Trophoblast cell (in vitro differentiated cells and primary cell): ENCODE measurements around the gene YTHDF1.
A peak's percentile ranks its signal among the peaks of the same experiment; 100 is the strongest.

Experiments used
- DNase-seq, 2 donors: peaks; one replicate each; pipeline ENCODE4 v3.0.0-alpha.2; 2016
- H2AFZ ChIP-seq: 2 replicates; pipeline ENCODE4 v1.6.1; 2013; ENCODE audit warnings: low read length, moderate library complexity, mild to moderate bottlenecking; ENCODE audit not compliant: insufficient read depth, poor library complexity
- H2AK5ac ChIP-seq: 2 replicates; pipeline ENCODE4 v1.6.1; 2013; ENCODE audit warnings: mild to moderate bottlenecking, low read length
- H2BK120ac ChIP-seq: 2 replicates; pipeline ENCODE4 v1.6.1; 2013; ENCODE audit warnings: low read length, mild to moderate bottlenecking, moderate library complexity; ENCODE audit not compliant: insufficient read depth, poor library complexity
- H2BK12ac ChIP-seq: 2 replicates; pipeline ENCODE4 v1.6.1; 2013; ENCODE audit warnings: mild to moderate bottlenecking, low read length, moderate library complexity
- H2BK5ac ChIP-seq: 2 replicates; pipeline ENCODE4 v1.6.1; 2013; ENCODE audit warnings: low read length, low read depth, moderate library complexity, mild to moderate bottlenecking; ENCODE audit not compliant: poor library complexity
- H3K14ac ChIP-seq: 2 replicates; pipeline ENCODE4 v1.6.1; 2013; ENCODE audit warnings: mild to moderate bottlenecking, low read length
- H3K18ac ChIP-seq: 2 replicates; pipeline ENCODE4 v1.6.1; 2013; ENCODE audit warnings: mild to moderate bottlenecking, low read length
- H3K23ac ChIP-seq: 2 replicates; pipeline ENCODE4 v1.6.1; 2013; ENCODE audit warnings: low read length
- H3K27ac ChIP-seq: 2 replicates; pipeline ENCODE4 v1.5.1; 2013; ENCODE audit warnings: low read depth, mild to moderate bottlenecking, inconsistent platforms, low read length, moderate library complexity
- H3K27me3 ChIP-seq: 2 replicates; pipeline ENCODE4 v1.6.1; 2013; ENCODE audit warnings: inconsistent platforms, mild to moderate bottlenecking, low read length, moderate library complexity; ENCODE audit not compliant: insufficient read depth
- H3K36me3 ChIP-seq, 2 experiments: 1 replicate in 1 of 2; 2 replicates in 1 of 2; pipeline ENCODE4 v1.6.1; 2013; ENCODE audit warnings: low read length in 2 of 2, mild to moderate bottlenecking in 2 of 2, moderate library complexity in 1 of 2; ENCODE audit not compliant: insufficient read depth in 2 of 2, control insufficient read depth in 1 of 2
- H3K4ac ChIP-seq: 2 replicates; pipeline ENCODE4 v1.6.1; 2013; ENCODE audit warnings: low read depth, mild to moderate bottlenecking, low read length, moderate library complexity
- H3K4me1 ChIP-seq, 2 experiments: 1 replicate in 1 of 2; 2 replicates in 1 of 2; pipeline ENCODE4 v1.6.1; 2013; ENCODE audit warnings: low read length in 2 of 2, mild to moderate bottlenecking in 2 of 2, moderate library complexity in 1 of 2; ENCODE audit not compliant: insufficient read depth in 2 of 2, control insufficient read depth in 1 of 2
- H3K4me2 ChIP-seq: 2 replicates; pipeline ENCODE4 v1.6.1; 2013; ENCODE audit warnings: inconsistent platforms, mild to moderate bottlenecking, low read length, moderate library complexity
- H3K4me3 ChIP-seq: 2 replicates; pipeline ENCODE4 v1.5.1; 2013; ENCODE audit warnings: mild to moderate bottlenecking, low read depth, low read length, inconsistent platforms
- H3K79me1 ChIP-seq: one replicate; pipeline ENCODE4 v1.6.1; 2013; ENCODE audit warnings: low read length
- H3K79me2 ChIP-seq: 2 replicates; pipeline ENCODE4 v1.6.1; 2013; ENCODE audit warnings: low read length, mild to moderate bottlenecking; ENCODE audit not compliant: control insufficient read depth, insufficient read depth, poor library complexity
- H3K9ac ChIP-seq: 2 replicates; pipeline ENCODE4 v1.6.1; 2013; ENCODE audit warnings: mild to moderate bottlenecking, low read length
- H3K9me3 ChIP-seq: 2 replicates; pipeline ENCODE4 v1.6.1; 2013; ENCODE audit warnings: low read depth, mild to moderate bottlenecking, control low read depth, inconsistent platforms, low read length; ENCODE audit not compliant: insufficient read depth
- H4K12ac ChIP-seq: 2 replicates; pipeline ENCODE4 v1.6.1; 2013; ENCODE audit warnings: low read depth, mild to moderate bottlenecking, low read length, moderate library complexity
- H4K8ac ChIP-seq: 2 replicates; pipeline ENCODE4 v1.6.1; 2013; ENCODE audit warnings: low read depth, mild to moderate bottlenecking, low read length, moderate library complexity
- H4K91ac ChIP-seq: one replicate; pipeline ENCODE4 v1.6.1; 2013; ENCODE audit warnings: low read depth, mild to moderate bottlenecking, low read length, moderate library complexity
- WGBS: extraction: QIAGEN DNeasy Blood & Tissue Kit; methylation state at CpG from one replicate; pipeline ENCODE4 v1.1.7; 2013; ENCODE audit warnings: missing lambda C conversion rate; ENCODE audit not compliant: insufficient read length, insufficient coverage; ENCODE audit errors: extremely low coverage; 5-methylcytosine and 5-hydroxymethylcytosine counted together

Gene YTHDF1

GRCh38 chr20:63230800-63231268, 14.9 kb upstream of the YTHDF1 start:
- WGBS: no CpG with 5 or more reads among the region's 17 CpGs
- peak overlapping the region; percentile 13 for H2AFZ ChIP-seq

GRCh38 chr20:63228806-63229205, 12.9 kb upstream of the YTHDF1 start:
- no CpG with 5 or more reads among the region's 13 CpGs for WGBS
- Histone ChIP-seq H3K4me2 (no peak overlapping the region), H3K9me3 (no peaks in the 10 kb centered on the region), H3K14ac (peak overlapping the region; percentile 10), H3K36me3 (no peaks in the 10 kb centered on the region), H2AK5ac (peak overlapping the region; percentile 48), H3K18ac (peak overlapping the region; percentile 41), H3K23ac (no peak overlapping the region), H3K9ac (no peak overlapping the region), H3K4ac (peak overlapping the region; percentile 21), H3K79me2 (peaks cover 21% of the 10 kb centered on the region), H3K4me1 (peaks cover 69 to 71% of the 10 kb centered on the region in 2 experiments), H2AFZ (peak overlapping the region; percentile 15), H4K12ac (peak overlapping the region; percentile 14), H3K4me3 (no peak overlapping the region), H4K8ac (peak overlapping the region; percentile 30), H3K27me3 (no peaks in the 10 kb centered on the region), H4K91ac (peak overlapping the region; percentile 92), H3K27ac (peak overlapping the region; percentile 40), H3K79me1 (peaks cover 64% of the 10 kb centered on the region), H2BK12ac (peak overlapping the region; percentile 88), H2BK5ac (peak overlapping the region; percentile 83), H2BK120ac (peak overlapping the region; percentile 86)
- no peak for DNase-seq

More at GRCh38 chr20:63230800-63231268, 14.9 kb upstream of the YTHDF1 start:
- no peak overlapping the region for H4K12ac ChIP-seq
- peak; percentile 63 to 77 for DNase-seq
- H3K18ac ChIP-seq: peak overlapping the region; percentile 85
- H3K79me1 ChIP-seq: peaks cover 73% of the 10 kb centered on the region
- no peaks in the 10 kb centered on the region for H3K9me3 ChIP-seq
- peak overlapping the region; percentile 100 for H3K27ac ChIP-seq
- no peak overlapping the region for H3K9ac ChIP-seq
- peak overlapping the region; percentile 24 for H4K8ac ChIP-seq
- H4K91ac ChIP-seq: peak overlapping the region; percentile 87
- H3K14ac ChIP-seq: peak overlapping the region; percentile 51
- peak overlapping the region; percentile 77 for H3K4ac ChIP-seq
- H2AK5ac ChIP-seq: peak overlapping the region; percentile 85
- no peaks in the 10 kb centered on the region for H3K27me3 ChIP-seq
- H3K4me2 ChIP-seq: no peak overlapping the region
- H3K4me1 ChIP-seq: peaks cover 70 to 72% of the 10 kb centered on the region in 2 experiments
- H2BK120ac ChIP-seq: peak overlapping the region; percentile 63
- H3K79me2 ChIP-seq: peaks cover 24% of the 10 kb centered on the region
- H3K4me3 ChIP-seq: no peak overlapping the region
- peak overlapping the region; percentile 36 for H2BK5ac ChIP-seq
- H2BK12ac ChIP-seq: peak overlapping the region; percentile 48
- no peak overlapping the region for H3K23ac ChIP-seq
- no peaks in the 10 kb centered on the region for H3K36me3 ChIP-seq

GRCh38 chr20:63227260-63227659, 11.3 kb upstream of the YTHDF1 start:
- H3K27ac ChIP-seq: peak overlapping the region; percentile 84
- H3K79me2 ChIP-seq: peaks cover 15% of the 10 kb centered on the region
- H3K4ac ChIP-seq: no peak overlapping the region
- H3K27me3 ChIP-seq: no peaks in the 10 kb centered on the region
- H3K9me3 ChIP-seq: no peaks in the 10 kb centered on the region
- H2BK5ac ChIP-seq: peak overlapping the region; percentile 73
- H4K91ac ChIP-seq: peak overlapping the region; percentile 95
- H3K14ac ChIP-seq: no peak overlapping the region
- no peak overlapping the region for H3K4me3 ChIP-seq
- H3K18ac ChIP-seq: no peak overlapping the region
- H2AFZ ChIP-seq: no peak overlapping the region
- H3K79me1 ChIP-seq: peaks cover 52% of the 10 kb centered on the region
- H3K23ac ChIP-seq: no peak overlapping the region
- H3K9ac ChIP-seq: no peak overlapping the region
- H3K4me1 ChIP-seq: peaks cover 58 to 59% of the 10 kb centered on the region in 2 experiments
- H4K12ac ChIP-seq: no peak overlapping the region
- H2BK12ac ChIP-seq: no peak overlapping the region
- WGBS: no CpG with 5 or more reads among the region's 5 CpGs
- no peaks in the 10 kb centered on the region for H3K36me3 ChIP-seq
- no peak overlapping the region for H3K4me2 ChIP-seq
- no peak overlapping the region for H4K8ac ChIP-seq
- no peak overlapping the region for H2AK5ac ChIP-seq
- peak overlapping the region; percentile 92 for H2BK120ac ChIP-seq
- no peak for DNase-seq

- H4K8ac ChIP-seq: peak overlapping the region; percentile 74
- peak overlapping the region; percentile 85 for H3K4ac ChIP-seq
- H3K9ac ChIP-seq: no peak overlapping the region
- H3K4me2 ChIP-seq: peak overlapping the region; percentile 36
- peak overlapping the region; percentile 90 for H2AK5ac ChIP-seq
- H3K36me3 ChIP-seq: no peaks in the 10 kb centered on the region
- no CpG with 5 or more reads among the region's 19 CpGs for WGBS
- DNase-seq: peak; percentile 57 to 75
- peaks cover 12% of the 10 kb centered on the region for H3K79me2 ChIP-seq
- H2BK12ac ChIP-seq: peak overlapping the region; percentile 98
- peak overlapping the region; percentile 95 for H3K14ac ChIP-seq
- H2BK5ac ChIP-seq: peak overlapping the region; percentile 73
- peak overlapping the region; percentile 95 for H4K91ac ChIP-seq
- H3K4me3 ChIP-seq: no peak overlapping the region
- no peaks in the 10 kb centered on the region for H3K27me3 ChIP-seq
- H2BK120ac ChIP-seq: peak overlapping the region; percentile 92
- peak overlapping the region; percentile 73 for H4K12ac ChIP-seq
- peak overlapping the region; percentile 77 for H3K18ac ChIP-seq
- H3K9me3 ChIP-seq: no peaks in the 10 kb centered on the region
- H3K23ac ChIP-seq: no peak overlapping the region
- H2AFZ ChIP-seq: peak overlapping the region; percentile 27
- peaks cover 54 to 55% of the 10 kb centered on the region in 2 experiments for H3K4me1 ChIP-seq
- peaks cover 48% of the 10 kb centered on the region for H3K79me1 ChIP-seq
- H3K27ac ChIP-seq: peak overlapping the region; percentile 91
Observed at GRCh38 chr20:63226042-63226943, 10.4 kb upstream of the YTHDF1 start.
